Lung microvascular endothelial cell (primary cell): ENCODE data around the gene KIF22. TPM values are rescaled to one million over a fixed set of nuclear protein-coding genes. Genes with fewer than 3 reads are reported as not detected.
"Not testable (repeated sequence)": the region's sequence is repeated elsewhere in the genome, so short reads cannot be mapped to it uniquely, and the experiment has no call there.

Experiments
- DNase-seq, 2 donors: peaks; one replicate each; pipeline versions ENCODE4 v3.0.0 to v3.0.0-alpha.2; 2010; ENCODE audit warnings: low read depth in 2 of 2
- total RNA-seq: library from RNA; depleted of rRNA; stranded (reverse); fragments of >200 nt; gene quantifications from 2 replicates; pipeline ENCODE4 v1.2.1, GENCODE V29; 2014

Gene KIF22
- total RNA-seq, 1 donor from 2014 or later = 13.5 TPM

DNA sequence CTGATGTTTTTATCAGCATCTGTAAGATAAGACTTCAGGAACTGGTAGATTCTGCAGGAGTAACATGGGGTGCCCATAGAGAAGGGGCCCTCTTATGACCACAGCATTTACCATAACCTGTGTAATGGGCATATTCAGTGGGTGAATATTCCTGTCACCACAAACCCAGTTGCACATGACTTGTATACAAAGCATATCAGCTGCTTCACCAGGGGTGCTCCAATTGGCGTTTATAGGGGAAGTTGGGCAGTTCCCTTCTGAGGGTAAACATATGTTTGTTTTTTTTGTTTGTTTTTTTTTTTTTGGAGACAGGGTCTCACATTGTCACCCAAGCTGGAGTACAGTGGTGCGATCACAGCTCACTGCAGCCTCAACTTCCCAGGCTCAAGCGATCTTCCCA lies 24.0 kb upstream of the KIF22 start:
- DNase-seq = no peak

DNA sequence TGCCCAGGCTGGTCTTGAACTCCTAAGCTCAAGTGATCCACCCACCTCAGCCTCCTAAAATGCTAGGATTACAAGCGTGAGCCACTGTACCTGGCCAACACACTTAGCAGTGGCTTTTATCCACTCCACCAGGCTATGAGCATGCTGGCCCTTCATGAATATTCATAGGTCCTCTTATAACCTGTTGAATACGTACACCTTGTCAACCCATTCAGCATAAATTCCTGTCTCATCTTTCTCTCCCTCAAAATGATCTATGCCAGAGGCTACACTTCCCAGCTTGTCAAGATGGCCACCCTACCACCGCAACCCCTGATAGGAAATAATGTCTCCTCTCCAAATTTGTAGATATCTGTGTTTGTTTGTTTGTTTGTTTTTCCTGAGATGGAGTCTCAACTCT lies 23.5 kb upstream of the KIF22 start:
- DNase-seq = no peak

- DNase-seq = no peak
Observed at GRCh38 chr16:29769507-29769906, 21.0 kb upstream of the KIF22 start.

DNA sequence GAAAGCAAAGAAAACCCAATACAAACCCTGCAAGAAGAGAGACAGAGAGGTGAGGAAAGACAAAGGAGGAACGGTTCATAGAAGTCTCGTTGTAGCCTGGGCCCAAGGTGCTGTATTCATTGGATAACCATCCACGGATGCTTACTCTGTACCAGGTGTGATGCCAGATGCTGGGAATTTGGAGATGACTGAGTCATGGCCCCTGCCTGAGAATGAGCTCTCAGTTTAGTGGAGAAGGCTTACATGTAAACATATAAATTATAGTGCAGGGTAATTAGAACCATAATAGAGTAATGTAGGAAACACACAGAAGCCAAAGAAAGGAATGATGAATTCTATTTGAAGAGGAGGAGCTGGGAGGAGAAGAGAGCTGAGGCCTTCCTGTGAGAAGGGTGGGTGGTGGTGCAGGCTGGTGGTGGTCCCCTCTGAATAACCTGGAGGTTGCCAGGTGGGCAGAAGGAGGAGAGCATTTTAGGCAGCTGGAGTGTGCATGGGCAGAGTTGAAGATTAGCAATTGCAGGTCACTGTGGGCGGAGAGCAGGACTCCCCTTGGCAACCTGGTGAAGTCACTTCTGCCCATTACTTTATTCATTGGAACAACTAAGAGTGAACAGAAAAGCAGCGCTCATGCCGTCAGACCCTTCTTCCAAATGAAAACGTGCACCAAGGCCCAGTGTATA lies 20.2 kb upstream of the KIF22 start:
- no peak for DNase-seq

DNA sequence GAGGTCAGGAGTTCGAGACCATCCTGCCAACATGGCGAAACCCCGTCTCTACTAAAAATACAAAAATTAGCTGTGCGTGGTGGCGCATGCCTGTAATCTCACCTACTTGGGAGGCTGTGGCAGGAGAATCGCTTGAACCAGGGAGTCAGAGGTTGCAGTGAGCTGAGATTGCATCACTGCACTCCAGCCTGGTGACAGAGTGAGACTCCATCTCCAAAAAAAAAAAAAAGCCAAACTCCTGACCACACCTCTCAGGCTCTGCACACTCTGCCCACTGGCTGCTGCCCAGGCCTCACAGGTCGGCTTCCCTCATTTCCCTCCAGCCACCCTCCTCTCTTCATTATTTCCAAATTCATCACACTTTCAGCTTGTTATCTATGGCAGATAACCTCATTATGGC lies 18.2 kb upstream of the KIF22 start:
- DNase-seq = not testable (repeated sequence)

GRCh38 chr16:29774730-29775129 lies 15.8 kb upstream of the KIF22 start:
- DNase-seq = no peak

- no peak for DNase-seq
Observed at GRCh38 chr16:29775742-29776408, 14.7 kb upstream of the KIF22 start.

- DNase-seq = no peak
Observed at GRCh38 chr16:29777576-29778350, 12.8 kb upstream of the KIF22 start, which contains the start of gene ZG16. ZG16 (plus strand) TSS chr16:29778256; CDS start chr16:29779267, 1,011 bp downstream.

- no peak for DNase-seq
Observed at GRCh38 chr16:29779474-29779873, 11.1 kb upstream of the KIF22 start.

- not testable (repeated sequence) for DNase-seq
Observed at GRCh38 chr16:29783094-29783953, 7.2 kb upstream of the KIF22 start.

DNA sequence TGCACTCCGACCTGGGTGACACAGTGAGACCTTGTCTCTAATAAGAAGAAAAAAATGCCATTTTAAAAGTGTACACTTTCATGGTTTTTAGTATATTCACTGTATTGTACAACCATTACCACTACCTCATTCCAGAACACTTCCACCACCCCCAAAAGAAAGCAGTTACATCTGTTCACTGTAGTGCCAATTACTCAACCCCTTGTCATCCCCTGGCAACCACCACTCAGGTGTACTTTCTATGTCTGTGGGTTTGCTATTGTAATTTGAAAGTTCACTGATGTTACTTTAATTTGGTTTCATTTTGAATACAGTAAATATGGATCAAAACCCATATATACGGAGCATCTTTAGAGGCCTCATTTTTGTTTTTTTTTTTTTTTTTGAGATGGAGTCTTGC lies 6.4 kb upstream of the KIF22 start:
- no peak for DNase-seq

DNA sequence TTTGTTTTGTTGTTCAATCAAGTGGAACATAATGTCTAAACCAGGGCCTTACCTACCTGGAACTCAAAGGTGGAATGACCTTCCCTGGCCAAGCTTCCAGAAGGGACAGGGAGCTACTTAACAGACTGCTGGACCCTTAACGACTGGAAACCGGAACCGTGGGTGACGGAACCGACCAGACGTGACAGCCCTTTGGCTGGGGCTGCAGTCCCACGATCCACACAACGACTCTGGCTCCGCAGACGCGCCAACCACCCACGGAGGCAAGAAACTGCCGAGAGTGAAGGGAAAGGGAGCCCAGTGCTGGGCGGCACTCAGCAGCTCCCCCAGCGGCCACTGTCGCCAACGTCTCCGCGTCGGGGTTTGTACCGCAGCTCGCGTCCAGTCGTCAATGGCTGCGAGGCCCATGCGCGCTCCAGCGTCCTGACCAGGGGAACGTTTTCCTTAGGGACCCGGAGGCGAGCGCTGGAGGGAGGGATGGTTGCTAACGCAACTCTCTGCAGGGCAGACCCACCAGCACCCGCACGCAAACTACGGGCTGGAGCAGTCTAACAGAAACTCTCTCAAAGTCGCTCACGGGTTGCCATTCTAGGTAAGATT lies 5.5 kb upstream of the KIF22 start:
- peak; percentile 64 to 71 for DNase-seq

GRCh38 chr16:29787155-29787554 lies 3.4 kb upstream of the KIF22 start:
- not testable (repeated sequence) for DNase-seq

- DNase-seq = no peak
Observed at GRCh38 chr16:29789775-29790182, 772 bp upstream of the KIF22 start.

- DNase-seq = no peak
Observed at GRCh38 chr16:29790949-29791844, 646 bp downstream of the KIF22 start.

- no peak for DNase-seq
Observed at GRCh38 chr16:29791845-29792807, 1.6 kb downstream of the KIF22 start.

GRCh38 chr16:29793153-29793552 lies 2.6 kb downstream of the KIF22 start:
- not testable (repeated sequence) for DNase-seq

GRCh38 chr16:29794231-29794710 lies 3.7 kb downstream of the KIF22 start:
- DNase-seq = no peak
